Gastroesophageal sphincter (tissue), 4 donors: ENCODE data around the gene SSBP2. TPM values are rescaled to one million over a fixed set of nuclear protein-coding genes. Genes with fewer than 3 reads are reported as not detected.

ENCODE experiments used
- ATAC-seq: fragments of 150-250 bp; one replicate; pipeline ENCODE4 v1.9.1; 2016; ENCODE audit warnings: mild to moderate bottlenecking, moderate library complexity
- H3K27ac ChIP-seq, 4 donors: fragments of 200-600 bp; sonication (generic) in 3 of 4; 1 replicate in 3 of 4; 2 replicates in 1 of 4; pipeline ENCODE4 v1.5.1; 2016 to 2019
- H3K27me3 ChIP-seq: fragments of 200-600 bp; sonication (generic); one replicate; pipeline ENCODE4 v1.5.1; 2019
- H3K36me3 ChIP-seq, 2 donors: fragments of 200-600 bp; sonication (generic); one replicate each; pipeline ENCODE4 v1.5.1; 2019; ENCODE audit warnings: control low read depth in 1 of 2
- H3K4me1 ChIP-seq, 3 donors: fragments of 200-600 bp; sonication (generic); 1 replicate in 2 of 3; 2 replicates in 1 of 3; pipeline ENCODE4 v1.5.1; 2016 to 2019; ENCODE audit warnings: control low read depth in 2 of 3
- H3K4me3 ChIP-seq, 2 donors: fragments of 200-600 bp; sonication (generic); one replicate each; pipeline ENCODE4 v1.5.1; 2019; ENCODE audit warnings: mild to moderate bottlenecking in 1 of 2, moderate library complexity in 1 of 2
- H3K9me3 ChIP-seq, 3 donors: fragments of 200-600 bp; sonication (generic); one replicate each; pipeline ENCODE4 v1.5.1; 2017 to 2019; ENCODE audit warnings: control low read depth in 2 of 3
- CTCF ChIP-seq, 4 experiments: fragments of 200-600 bp in 2 of 4; fragments of 450-650 bp in 2 of 4; sonication (generic) in 1 of 4; IDR thresholded peaks; one replicate each; pipeline ENCODE4 v1.5.1; 2017 to 2019; ENCODE audit warnings: antibody characterized with exemption in 4 of 4, mild to moderate bottlenecking in 2 of 4, moderate library complexity in 2 of 4
- EP300 ChIP-seq: sonication (generic); formaldehyde crosslinking; IDR thresholded peaks from one replicate; pipeline ENCODE4 v1.6.1; 2017; ENCODE audit warnings: antibody characterized with exemption, mild to moderate bottlenecking
- POLR2A ChIP-seq, 2 donors: fragments of 450-650 bp; IDR thresholded peaks; one replicate each; pipeline ENCODE4 v1.6.1; 2017; ENCODE audit warnings: antibody characterized with exemption in 2 of 2, mild to moderate bottlenecking in 2 of 2, moderate library complexity in 1 of 2
- POLR2AphosphoS5 ChIP-seq: sonication (generic); formaldehyde crosslinking; IDR thresholded peaks from one replicate; pipeline ENCODE4 v1.6.1; 2017; ENCODE audit warnings: antibody characterized with exemption
- WGBS, 2 donors: methylation state at CpG; one replicate each; pipeline ENCODE4 v1.1.5; 2018; ENCODE audit warnings: low coverage in 1 of 2; 5-methylcytosine and 5-hydroxymethylcytosine counted together
- total RNA-seq, 4 donors: library from RNA; depleted of rRNA; stranded (reverse); fragments of >200 nt; gene quantifications; one replicate each; pipeline ENCODE4 v1.1.0, GENCODE V29; 2016

The SSBP2 gene
- total RNA-seq, 4 donors from 2014 or later, result 61.3 to 138 (median 79.5) TPM

GRCh38 chr5:81572201-81572600 lies 178.7 kb downstream of the SSBP2 start:
- Histone ChIP-seq H3K27ac (no peak overlapping the region), H3K9me3 (no peaks in the 10 kb centered on the region), H3K36me3 (peaks cover 0 to 11% of the 10 kb centered on the region in 2 donors), H3K4me1 (peaks cover 0 to 19% (median 4%) of the 10 kb centered on the region in 3 donors), H3K27me3 (no peaks in the 10 kb centered on the region), H3K4me3 (no peak overlapping the region)
- TF ChIP-seq POLR2A (IDR thresholded peaks at IDR 0.05) (no peak), CTCF (IDR thresholded peaks at IDR 0.05) (no peak), EP300 (no peak), POLR2AphosphoS5 (no peak)
- no peak for ATAC-seq

GRCh38 chr5:81558188-81558587 lies 192.7 kb downstream of the SSBP2 start:
- H3K27me3 ChIP-seq, result no peaks in the 10 kb centered on the region
- H3K4me3 ChIP-seq, result no peak overlapping the region
- H3K36me3 ChIP-seq, result no peaks in the 10 kb centered on the region
- TF ChIP-seq EP300, result no peak
- no peaks in the 10 kb centered on the region for H3K9me3 ChIP-seq
- peaks cover 0 to 18% (median 0%) of the 10 kb centered on the region in 3 donors for H3K4me1 ChIP-seq
- no peak for ATAC-seq
- 67% methylated on average over 1 of the region's 1 CpG; no CpG with 5 or more reads in 1 of the 2 donors for WGBS, 2 donors
- H3K27ac ChIP-seq, result no peak overlapping the region

- H3K9me3 ChIP-seq, result no peaks in the 10 kb centered on the region
- ATAC-seq, result no peak
- no peak overlapping the region for H3K27ac ChIP-seq
- no peak overlapping the region for H3K4me3 ChIP-seq
- H3K4me1 ChIP-seq, result peaks cover 0 to 18% (median 0%) of the 10 kb centered on the region in 3 donors
- H3K27me3 ChIP-seq, result no peaks in the 10 kb centered on the region
- TF ChIP-seq EP300 (no peak), POLR2A (IDR thresholded peaks at IDR 0.05) (no peak), CTCF (IDR thresholded peaks at IDR 0.05) (no peak), POLR2AphosphoS5 (no peak)
- H3K36me3 ChIP-seq, result no peaks in the 10 kb centered on the region
These were observed 194.1 kb downstream of the SSBP2 start for GRCh38 chr5:81556809-81557208.

GRCh38 chr5:81555865-81556264 lies 195.0 kb downstream of the SSBP2 start:
- no peak overlapping the region for H3K4me3 ChIP-seq

GRCh38 chr5:81554647-81555046 lies 196.2 kb downstream of the SSBP2 start:
- Histone ChIP-seq H3K27me3 (no peaks in the 10 kb centered on the region), H3K27ac (no peak overlapping the region), H3K4me1 (peaks cover 0 to 10% (median 0%) of the 10 kb centered on the region in 3 donors), H3K4me3 (no peak overlapping the region), H3K9me3 (no peaks in the 10 kb centered on the region), H3K36me3 (peaks cover 0 to 5% of the 10 kb centered on the region in 2 donors)
- no peak for TF ChIP-seq POLR2AphosphoS5
- no peak for TF ChIP-seq POLR2A (IDR thresholded peaks at IDR 0.05)
- no peak for TF ChIP-seq CTCF (IDR thresholded peaks at IDR 0.05)
- TF ChIP-seq EP300, result no peak
- 100% methylated on average over 1 of the region's 1 CpG for WGBS, 2 donors
- ATAC-seq, result no peak

More at GRCh38 chr5:81555865-81556264, 195.0 kb downstream of the SSBP2 start:
- peaks cover 0 to 18% (median 0%) of the 10 kb centered on the region in 3 donors for H3K4me1 ChIP-seq
- H3K36me3 ChIP-seq, result no peaks in the 10 kb centered on the region
- TF ChIP-seq POLR2A (IDR thresholded peaks at IDR 0.05) (no peak), POLR2AphosphoS5 (no peak), EP300 (no peak), CTCF (IDR thresholded peaks at IDR 0.05) (no peak)
- H3K27me3 ChIP-seq, result no peaks in the 10 kb centered on the region
- H3K9me3 ChIP-seq, result no peaks in the 10 kb centered on the region
- H3K27ac ChIP-seq, result no peak overlapping the region
- ATAC-seq, result no peak
- WGBS, 2 donors, result 71 to 74% methylated on average over 2 of the region's 2 CpGs
